Endothelial cell of umbilical vein (primary cell): Measurements from ENCODE around the gene VGLL4. TPM values are rescaled to one million over a fixed set of nuclear protein-coding genes. Genes with fewer than 3 reads are reported as not detected.
"Not testable (repeated sequence)": the region's sequence is repeated elsewhere in the genome, so short reads cannot be mapped to it uniquely, and the experiment has no call there.

Experiments used
- BruUV-seq: library from RNA; stranded (reverse); fragments of 400-500 nt; replicated peaks from 2 replicates; lab custom pipeline; 2021; lab: Mats Ljungman, UMichigan
- CTCF ChIA-PET: fragments of 300-600, 350-600 bp; sonication (Branson Sonifier 250); formaldehyde crosslinking; loops from one replicate; lab custom pipeline; 2021; ENCODE audit warnings: antibody characterized with exemption, inconsistent platforms; lab: Charles Lee
- POLR2A ChIA-PET: fragments of 300-600, 350-600 bp; sonication (Branson Sonifier 250); formaldehyde crosslinking; loops from one replicate; lab custom pipeline; 2021; ENCODE audit warnings: antibody characterized with exemption, inconsistent platforms; lab: Charles Lee
- DNase-seq: peaks from one replicate; pipeline ENCODE4 v3.0.0-alpha.2; 2011; ENCODE audit warnings: low read depth, low spot score
- FAIRE-seq: peaks from 2 replicates; lab custom pipeline; 2011; peaks lifted over from hg19 to GRCh38; lab: Jason Lieb, UNC
- H2AFZ ChIP-seq: 2 replicates; pipeline ENCODE4 v1.6.0; 2012; ENCODE audit warnings: low read depth, low read length, control low read depth, inconsistent platforms
- H3K27ac ChIP-seq: 2 replicates; pipeline ENCODE4 v1.5.1; 2011; ENCODE audit warnings: low read depth, mild to moderate bottlenecking, control low read depth, low read length, moderate library complexity; ENCODE audit not compliant: insufficient read depth
- H3K27me3 ChIP-seq, 2 experiments: 2 replicates each; pipeline versions ENCODE4 v1.6.0 to v1.6.1; 2011; ENCODE audit warnings: low read length in 2 of 2, mixed read lengths in 1 of 2; ENCODE audit not compliant: control insufficient read depth in 2 of 2, insufficient read depth in 2 of 2
- H3K36me3 ChIP-seq, 2 experiments: 2 replicates in 1 of 2; 3 replicates in 1 of 2; pipeline ENCODE4 v1.5.1; 2011; ENCODE audit warnings: low read length in 2 of 2, mild to moderate bottlenecking in 1 of 2, moderate library complexity in 1 of 2; ENCODE audit not compliant: control insufficient read depth in 2 of 2, insufficient read depth in 2 of 2; ENCODE audit errors: extremely low read depth in 1 of 2
- H3K4me1 ChIP-seq: 3 replicates; pipeline ENCODE4 v1.5.1; 2011; ENCODE audit warnings: mild to moderate bottlenecking, low read length; ENCODE audit not compliant: control insufficient read depth, insufficient read depth; ENCODE audit errors: extremely low read depth
- H3K4me2 ChIP-seq: 2 replicates; pipeline ENCODE4 v1.6.1; 2011; ENCODE audit warnings: low read length, control low read depth, mixed read lengths; ENCODE audit not compliant: insufficient read depth
- H3K4me3 ChIP-seq, 3 experiments: fragments of 200-600 bp in 1 of 3; sonication (generic), shearing (Covaris generic) in 1 of 3; replicated peaks in 1 of 3; 2 replicates each; pipeline ENCODE4 v1.5.1; 2011 to 2016; ENCODE audit warnings: control low read depth in 3 of 3, low read length in 3 of 3, mild to moderate bottlenecking in 2 of 3, inconsistent platforms in 1 of 3, low read depth in 1 of 3, moderate library complexity in 1 of 3; ENCODE audit not compliant: insufficient read depth in 1 of 3
- H3K79me2 ChIP-seq: 2 replicates; pipeline ENCODE4 v1.6.0; 2012; ENCODE audit warnings: low read length, inconsistent platforms; ENCODE audit not compliant: control insufficient read depth, insufficient read depth
- H3K9ac ChIP-seq: replicated peaks from 2 replicates; pipeline ENCODE3; 2011; ENCODE audit warnings: low read length, control low read depth; ENCODE audit not compliant: insufficient read depth; ENCODE audit errors: extremely low read depth
- H3K9me1 ChIP-seq: replicated peaks from 3 replicates; pipeline ENCODE4 v1.6.0; 2011; ENCODE audit warnings: mild to moderate bottlenecking, low read length; ENCODE audit not compliant: control insufficient read depth, insufficient read depth; ENCODE audit errors: extremely low read depth
- H3K9me3 ChIP-seq: replicated peaks from 2 replicates; pipeline ENCODE4 v1.5.1; 2012; ENCODE audit warnings: low read length, inconsistent platforms; ENCODE audit not compliant: control insufficient read depth, insufficient read depth
- H4K20me1 ChIP-seq: replicated peaks from 2 replicates; pipeline ENCODE3; 2011; ENCODE audit warnings: mild to moderate bottlenecking, low read length; ENCODE audit not compliant: control insufficient read depth, insufficient read depth; ENCODE audit errors: extremely low read depth
- CTCF ChIP-seq, 2 donors: IDR thresholded peaks; 1 replicate in 1 of 2; 2 replicates in 1 of 2; pipeline ENCODE4 v1.5.1; 2011; ENCODE audit warnings: low read length in 2 of 2, mild to moderate bottlenecking in 2 of 2, moderate library complexity in 2 of 2, control low read depth in 1 of 2, inconsistent platforms in 1 of 2, low read depth in 1 of 2; ENCODE audit not compliant: insufficient read depth in 1 of 2; ENCODE audit errors: extremely low read depth in 1 of 2
- EZH2 ChIP-seq: IDR thresholded peaks from 2 replicates; pipeline ENCODE4 v1.6.1; 2012; ENCODE audit warnings: borderline replicate concordance, low read depth, mild to moderate bottlenecking, moderate library complexity, low read length, inconsistent platforms; ENCODE audit not compliant: severe bottlenecking
- FOS ChIP-seq: IDR thresholded peaks from 2 replicates; pipeline ENCODE4 v1.6.1; 2011; ENCODE audit warnings: mild to moderate bottlenecking, low read length, moderate library complexity, borderline replicate concordance; ENCODE audit not compliant: insufficient read depth
- GATA2 ChIP-seq: IDR thresholded peaks from 2 replicates; pipeline ENCODE4 v1.7.0; 2011; ENCODE audit warnings: low read depth, mild to moderate bottlenecking, moderate library complexity, mixed read lengths, low read length; ENCODE audit not compliant: insufficient read length, insufficient read depth
- JUN ChIP-seq: IDR thresholded peaks from 2 replicates; pipeline ENCODE4 v1.6.1; 2011; ENCODE audit warnings: borderline replicate concordance, low read depth; ENCODE audit not compliant: insufficient read length, insufficient read depth
- MAX ChIP-seq: IDR thresholded peaks from 2 replicates; pipeline ENCODE4 v1.6.1; 2011; ENCODE audit not compliant: insufficient read depth, insufficient read length
- MYC ChIP-seq: IDR thresholded peaks from one replicate; pipeline ENCODE4 v1.6.1; 2011; ENCODE audit warnings: mild to moderate bottlenecking, low read depth, low read length
- POLR2A ChIP-seq: IDR thresholded peaks from 2 replicates; pipeline ENCODE4 v1.6.1; 2012; ENCODE audit warnings: low read depth, mild to moderate bottlenecking, control low read depth, low read length
- POLR2AphosphoS5 ChIP-seq: IDR thresholded peaks from 2 replicates; pipeline ENCODE4 v1.6.1; 2012; ENCODE audit warnings: low read depth, mild to moderate bottlenecking, control low read depth, low read length, moderate library complexity; ENCODE audit not compliant: insufficient read depth
- dilution Hi-C: fragments of 300-500 bp; cut with MboI; formaldehyde crosslinking; loops from one replicate; pipeline ENCODE4 v1.15.0; 2019; ENCODE audit warnings: low sequenced_read_pairs; ENCODE audit not compliant: extremely low pct_ligation_motif_present
- intact Hi-C: fragments of 100-400 bp; cut with micrococcal nuclease; formaldehyde crosslinking; loops from one replicate; pipeline ENCODE4 v1.10.0; 2022
- polyA plus RNA-seq, 4 experiments: library from polyadenylated mRNA; depleted of rRNA in 3 of 4; stranded (reverse) in 3 of 4; unstranded in 1 of 4; fragments of >200 nt; gene quantifications; 2 replicates each; pipeline versions ENCODE4 v1.2.1 to v1.2.3, GENCODE V29; 2011 to 2012; ENCODE audit warnings: missing spikeins in 1 of 4
- total RNA-seq: library from RNA; stranded (reverse); gene quantifications from 2 replicates; pipeline ENCODE4 v1.2.3, GENCODE V29; 2021

Gene VGLL4
- total and polyA plus RNA-seq, 2 donors (not counting 3 experiments of a cell fraction or from before 2014, with no cell fraction given), result 67.0 to 78.9 TPM

- H3K9me1 ChIP-seq, result no peaks in the 10 kb centered on the region
- POLR2A ChIA-PET, result no interaction called here
- no peaks in the 10 kb centered on the region for H3K4me1 ChIP-seq
- H3K27me3 ChIP-seq, result no peaks in the 10 kb centered on the region
- CTCF ChIA-PET, result no interaction called here
- DNase-seq (no peak), FAIRE-seq (no peak)
- H2AFZ ChIP-seq, result no peak overlapping the region
- no peaks in the 10 kb centered on the region for H3K79me2 ChIP-seq
- dilution Hi-C loops, result no loop called here
- H3K9me3 ChIP-seq, result no peaks in the 10 kb centered on the region
- no peak overlapping the region for H3K4me2 ChIP-seq
- no peak for TF ChIP-seq FOS
- no peak for TF ChIP-seq JUN
- TF ChIP-seq EZH2, result no peak
- TF ChIP-seq POLR2AphosphoS5, result no peak
- no peak for TF ChIP-seq MYC
- no peak for TF ChIP-seq MAX
- no peak for TF ChIP-seq GATA2
- TF ChIP-seq CTCF (IDR thresholded peaks at IDR 0.05; ENCODE audit: extremely low read depth in 1 of 2, insufficient read depth in 1 of 2, low read depth in 1 of 2, low read length in 2 of 2), result no peak
- TF ChIP-seq POLR2A, result no peak
- intact Hi-C loops, result no loop called here
- no peak overlapping the region for H3K4me3 ChIP-seq
- H4K20me1 ChIP-seq, result no peaks in the 10 kb centered on the region
- no peak overlapping the region for H3K9ac ChIP-seq
- BruUV-seq, result no TSS peak
- H3K27ac ChIP-seq, result no peak overlapping the region
- H3K36me3 ChIP-seq, result no peaks in the 10 kb centered on the region
These were observed 114.4 kb downstream of the VGLL4 start for GRCh38 chr3:11529281-11529680.

- H4K20me1 ChIP-seq, dilution Hi-C loops, CTCF ChIA-PET: not testable (repeated sequence)
These were observed 117.6 kb downstream of the VGLL4 start for GRCh38 chr3:11526121-11526520.

More at GRCh38 chr3:11526121-11526520, 117.6 kb downstream of the VGLL4 start:
- BruUV-seq, H3K27me3 ChIP-seq, DNase-seq, H3K79me2 ChIP-seq, H3K9me3 ChIP-seq, H3K4me1 ChIP-seq, H3K9me1 ChIP-seq, H3K27ac ChIP-seq, POLR2A ChIA-PET, intact Hi-C loops, H3K9ac ChIP-seq, H3K4me2 ChIP-seq, H3K36me3 ChIP-seq, H3K4me3 ChIP-seq, H2AFZ ChIP-seq: not testable (repeated sequence)
- peak; percentile 18 for FAIRE-seq
